GM18505 (cell line): Measurements from ENCODE around the gene USP17L20.
"Not testable (repeated sequence)": the region's sequence is repeated elsewhere in the genome, so short reads cannot be mapped to it uniquely, and the experiment has no call there.

Source experiments
- ATAC-seq: cut with Tn5 transposase; IDR thresholded peaks from one replicate; pipeline ENCODE4 v1.9.1; 2021; ENCODE audit not compliant: unreplicated experiment

USP17L20 gene

GRCh38 chr4:9257824-9258223, at the start of gene USP17L20:
Gene USP17L20, plus strand, starts transcription at chr4:9258124. Its CDS starts 0 bp downstream, at chr4:9258124.
- not testable (repeated sequence) for ATAC-seq

- ATAC-seq = not testable (repeated sequence)
These were observed 47.6 kb upstream of the USP17L20 start, which contains the start of gene USP17L10 for GRCh38 chr4:9210357-9210756. Gene USP17L10, plus strand, starts transcription at chr4:9210657. Its CDS starts 0 bp downstream, at chr4:9210657.

- not testable (repeated sequence) for ATAC-seq
These were observed 43.2 kb upstream of the USP17L20 start for GRCh38 chr4:9214701-9215100.

GRCh38 chr4:9215105-9215504, 42.8 kb upstream of the USP17L20 start, which contains the start of gene USP17L11:
Gene USP17L11, plus strand, starts transcription at chr4:9215405. Its CDS starts 0 bp downstream, at chr4:9215405.
- ATAC-seq = not testable (repeated sequence)

GRCh38 chr4:9219852-9220251, 38.1 kb upstream of the USP17L20 start, which contains the start of gene USP17L12:
Gene USP17L12, plus strand, starts transcription at chr4:9220152. Its CDS starts 0 bp downstream, at chr4:9220152.
- ATAC-seq = not testable (repeated sequence)

GRCh38 chr4:9224596-9224995, 33.3 kb upstream of the USP17L20 start, which contains the start of gene USP17L13:
Gene USP17L13, plus strand, starts transcription at chr4:9224896. Its CDS starts 0 bp downstream, at chr4:9224896.
- not testable (repeated sequence) for ATAC-seq

- not testable (repeated sequence) for ATAC-seq
These were observed 27.7 kb upstream of the USP17L20 start for GRCh38 chr4:9230249-9230648.

- ATAC-seq = not testable (repeated sequence)
These were observed 23.8 kb upstream of the USP17L20 start, which contains the start of gene USP17L15 for GRCh38 chr4:9234085-9234484. Gene USP17L15, plus strand, starts transcription at chr4:9234385. Its CDS starts 0 bp downstream, at chr4:9234385.

- not testable (repeated sequence) for ATAC-seq
These were observed 19.5 kb upstream of the USP17L20 start for GRCh38 chr4:9238461-9238860.

GRCh38 chr4:9243579-9243978, 14.3 kb upstream of the USP17L20 start, which contains the start of gene USP17L17:
Gene USP17L17, plus strand, starts transcription at chr4:9243879. Its CDS starts 0 bp downstream, at chr4:9243879.
- ATAC-seq = not testable (repeated sequence)

- ATAC-seq = not testable (repeated sequence)
These were observed 9.8 kb upstream of the USP17L20 start, which contains the start of gene USP17L18 for GRCh38 chr4:9247953-9248680. Gene USP17L18, plus strand, starts transcription at chr4:9248630. Its CDS starts 0 bp downstream, at chr4:9248630.

- not testable (repeated sequence) for ATAC-seq
These were observed 4.8 kb upstream of the USP17L20 start, which contains the start of gene USP17L19 for GRCh38 chr4:9253078-9253477. Gene USP17L19, plus strand, starts transcription at chr4:9253378. Its CDS starts 0 bp downstream, at chr4:9253378.

GRCh38 chr4:9262572-9262971, 4.6 kb downstream of the USP17L20 start, which contains the start of gene USP17L21:
Gene USP17L21, plus strand, starts transcription at chr4:9262872. Its CDS starts 0 bp downstream, at chr4:9262872.
- ATAC-seq = not testable (repeated sequence)

- not testable (repeated sequence) for ATAC-seq
These were observed 9.4 kb downstream of the USP17L20 start, which contains the start of gene USP17L22 for GRCh38 chr4:9267319-9267718. Gene USP17L22, plus strand, starts transcription at chr4:9267619. Its CDS starts 0 bp downstream, at chr4:9267619.

- ATAC-seq = not testable (repeated sequence)
These were observed 13.8 kb downstream of the USP17L20 start for GRCh38 chr4:9271719-9272118.
